Right lobe of liver (tissue), 6 donors: ENCODE measurements around the gene STAC2. TPM values are rescaled to one million over a fixed set of nuclear protein-coding genes. Genes with fewer than 3 reads are reported as not detected.

Experiments
- ATAC-seq, 4 donors: fragments of 200-7000 bp; cut with Tn5 transposase; one replicate each; pipeline ENCODE4 v1.9.1; 2020; ENCODE audit warnings: mild to moderate bottlenecking in 4 of 4, moderate library complexity in 4 of 4
- DNase-seq, 3 donors: peaks; one replicate each; pipeline ENCODE4 v3.0.0-alpha.2; 2020
- H3K27ac ChIP-seq, 3 donors: fragments of 200-600 bp; one replicate each; pipeline ENCODE4 v1.8.0; 2022
- H3K27me3 ChIP-seq, 2 donors: fragments of 200-600 bp; one replicate each; pipeline ENCODE4 v1.8.0; 2022
- H3K36me3 ChIP-seq, 4 donors: fragments of 200-600 bp; sonication (generic) in 1 of 4; one replicate each; pipeline versions ENCODE4 v1.5.1 to v1.8.0; 2017 to 2022; ENCODE audit warnings: control low read depth in 1 of 4
- H3K4me1 ChIP-seq, 4 donors: fragments of 200-600 bp; sonication (generic) in 1 of 4; one replicate each; pipeline versions ENCODE4 v1.5.1 to v1.8.0; 2017 to 2022; ENCODE audit warnings: control low read depth in 1 of 4
- H3K4me3 ChIP-seq, 3 donors: fragments of 200-600 bp; one replicate each; pipeline ENCODE4 v1.8.0; 2022
- H3K9me3 ChIP-seq, 4 donors: fragments of 200-600 bp; sonication (generic) in 1 of 4; one replicate each; pipeline versions ENCODE4 v1.5.1 to v1.8.0; 2017 to 2022; ENCODE audit warnings: control low read depth in 1 of 4
- CTCF ChIP-seq, 4 donors: fragments of 200-600 bp in 3 of 4; fragments of 450-650 bp in 1 of 4; IDR thresholded peaks; one replicate each; pipeline versions ENCODE4 v1.5.1 to v1.8.0; 2016 to 2022; ENCODE audit warnings: antibody characterized with exemption in 4 of 4, mild to moderate bottlenecking in 2 of 4
- POLR2A ChIP-seq: fragments of 450-650 bp; IDR thresholded peaks from one replicate; pipeline ENCODE4 v1.6.1; 2017; ENCODE audit warnings: antibody characterized with exemption, mild to moderate bottlenecking
- WGBS: methylation state at CpG from one replicate; pipeline ENCODE4 v1.1.6; 2018; ENCODE audit warnings: low coverage, low lambda C conversion rate; ENCODE audit not compliant: insufficient coverage; ENCODE audit errors: missing lambda C conversion rate; 5-methylcytosine and 5-hydroxymethylcytosine counted together
- intact Hi-C, 2 donors: fragments of 100-400 bp; cut with DNase I; formaldehyde crosslinking; loops; one replicate each; pipeline versions ENCODE4 v1.11.2 to v1.14.1; 2022
- total RNA-seq, 6 experiments: library from RNA; depleted of rRNA in 2 of 6; stranded (reverse); fragments of >200 nt in 2 of 6; fragmentation: NEBNext Ultra II Directional in 3 of 6; extraction: Animal tissue kit (Norgen Biotek cat#: 25700) in 3 of 6; gene quantifications; one replicate each; pipeline versions ENCODE4 v1.1.0 to v1.2.4, GENCODE V29; 2016 to 2023
- donor health status: DM: no; HTN: yes; CAD: no.
- donor health status: DM: no; HTN: no; CAD: no.
- donor health status: DM: no; HTN: no; CAD: no.
- donor health status: DM: no; HTN: yes; CAD: no.
- donor health status: DM: no; HTN: yes; CAD: no.

Gene STAC2
- total RNA-seq, 6 experiments from 2014 or later = not detected

- DNase-seq (no peak), ATAC-seq (no peak)
- WGBS = 3% methylated on average over 33 of the region's 68 CpGs
- intact Hi-C loops = no loop called here
- no peaks in the 10 kb centered on the region for H3K9me3 ChIP-seq
- TF ChIP-seq POLR2A = no peak
- TF ChIP-seq CTCF (IDR thresholded peaks at IDR 0.05) = no peak
- no peak overlapping the region for H3K27ac ChIP-seq
- H3K4me3 ChIP-seq = peak overlapping the region in 1 of 3 donors; percentile 16
- H3K4me1 ChIP-seq = peaks cover 0 to 7% (median 0%) of the 10 kb centered on the region in 4 donors
- H3K27me3 ChIP-seq = peaks cover 0 to 4% of the 10 kb centered on the region in 2 donors
- H3K36me3 ChIP-seq = no peaks in the 10 kb centered on the region
Measured at GRCh38 chr17:39224778-39225307, 902 bp downstream of the STAC2 start.

GRCh38 chr17:39223907-39224777 is 1.6 kb downstream of the STAC2 start:
- H3K27me3 ChIP-seq = peaks cover 0 to 4% of the 10 kb centered on the region in 2 donors
- H3K4me1 ChIP-seq = peaks cover 0 to 7% (median 0%) of the 10 kb centered on the region in 4 donors
- ATAC-seq = no peak
- no peaks in the 10 kb centered on the region for H3K36me3 ChIP-seq
- no peaks in the 10 kb centered on the region for H3K9me3 ChIP-seq
- WGBS = 17% methylated on average over 14 of the region's 33 CpGs
- no peak overlapping the region for H3K27ac ChIP-seq
- intact Hi-C loops = no loop called here
- DNase-seq = no peak
- no peak for TF ChIP-seq POLR2A
- TF ChIP-seq CTCF (IDR thresholded peaks at IDR 0.05) = no peak
- H3K4me3 ChIP-seq = no peak overlapping the region

- Histone ChIP-seq H3K4me3 (no peak overlapping the region), H3K36me3 (no peaks in the 10 kb centered on the region), H3K4me1 (peaks cover 0 to 7% (median 0%) of the 10 kb centered on the region in 4 donors), H3K27me3 (peaks cover 0 to 4% of the 10 kb centered on the region in 2 donors), H3K9me3 (no peaks in the 10 kb centered on the region), H3K27ac (no peak overlapping the region)
- DNase-seq (no peak), ATAC-seq (no peak)
- TF ChIP-seq POLR2A = no peak
- TF ChIP-seq CTCF (IDR thresholded peaks at IDR 0.05) = no peak
- 81% methylated on average over 3 of the region's 9 CpGs for WGBS
- intact Hi-C loops = no loop called here
Measured at GRCh38 chr17:39222866-39223834, 2.6 kb downstream of the STAC2 start.

- H3K27ac ChIP-seq = no peak overlapping the region
- WGBS = no CpG with 5 or more reads among the region's 7 CpGs
Measured at GRCh38 chr17:39222151-39222550, 3.6 kb downstream of the STAC2 start.

More at GRCh38 chr17:39222151-39222550, 3.6 kb downstream of the STAC2 start:
- Histone ChIP-seq H3K4me1 (peaks cover 0 to 7% (median 0%) of the 10 kb centered on the region in 4 donors), H3K4me3 (no peak overlapping the region), H3K27me3 (peaks cover 0 to 10% of the 10 kb centered on the region in 2 donors), H3K36me3 (no peaks in the 10 kb centered on the region), H3K9me3 (no peaks in the 10 kb centered on the region)
- DNase-seq (no peak), ATAC-seq (no peak)
- no peak for TF ChIP-seq CTCF (IDR thresholded peaks at IDR 0.05)
- no peak for TF ChIP-seq POLR2A
- intact Hi-C loops = no loop called here
